GM23338 (cell line): ENCODE measurements around the gene PAX4. TPM values are rescaled to one million over a fixed set of nuclear protein-coding genes. Genes with fewer than 3 reads are reported as not detected.

ENCODE experiments used
- ATAC-seq: fragments of 200-7000 bp; cut with Tn5 transposase; 3 replicates; pipeline ENCODE4 v1.9.1; 2020
- DNase-seq: peaks from one replicate; pipeline ENCODE4 v3.0.0-alpha.2; 2015; ENCODE audit warnings: low spot score
- H2AFZ ChIP-seq: fragments of 200-600 bp; sonication (generic); 2 replicates; pipeline ENCODE4 v1.8.0; 2016; ENCODE audit warnings: antibody characterized with exemption, mild to moderate bottlenecking, moderate library complexity
- H3F3A ChIP-seq: fragments of 200-600 bp; sonication (generic); replicated peaks from 2 replicates; pipeline ENCODE4 v1.8.0; 2017; ENCODE audit warnings: antibody characterized with exemption, mixed run types, low read depth
- H3K27ac ChIP-seq: fragments of 200-600 bp; sonication (generic); 2 replicates; pipeline ENCODE4 v1.6.1; 2016; ENCODE audit warnings: low read depth
- H3K27me3 ChIP-seq: fragments of 200-600 bp; sonication (generic); 2 replicates; pipeline ENCODE4 v1.8.0; 2016; ENCODE audit warnings: mild to moderate bottlenecking, mixed run types, moderate library complexity; ENCODE audit not compliant: insufficient read depth
- H3K36me3 ChIP-seq: fragments of 200-600 bp; sonication (generic); 2 replicates; pipeline ENCODE4 v1.8.0; 2016; ENCODE audit warnings: mild to moderate bottlenecking; ENCODE audit not compliant: insufficient read depth
- H3K4me1 ChIP-seq: fragments of 200-600 bp; sonication (generic); 2 replicates; pipeline ENCODE4 v1.8.0; 2016; ENCODE audit warnings: mild to moderate bottlenecking, moderate library complexity; ENCODE audit not compliant: insufficient read depth
- H3K4me2 ChIP-seq: fragments of 200-600 bp; sonication (generic); 2 replicates; pipeline ENCODE4 v1.7.1; 2017; ENCODE audit warnings: mixed run types
- H3K4me3 ChIP-seq: fragments of 200-600 bp; sonication (generic); 2 replicates; pipeline ENCODE4 v1.6.1; 2016; ENCODE audit warnings: mixed run types
- H3K79me2 ChIP-seq: fragments of 200-600 bp; sonication (generic); replicated peaks from 2 replicates; pipeline ENCODE4 v1.8.0; 2017; ENCODE audit warnings: mild to moderate bottlenecking; ENCODE audit not compliant: insufficient read depth
- H3K9me2 ChIP-seq: fragments of 200-600 bp; sonication (generic); 2 replicates; pipeline ENCODE4 v1.8.0; 2017; ENCODE audit not compliant: insufficient read depth
- H4K20me1 ChIP-seq: fragments of 200-600 bp; sonication (generic); replicated peaks from 2 replicates; pipeline ENCODE4 v1.8.0; 2017; ENCODE audit warnings: mild to moderate bottlenecking; ENCODE audit not compliant: insufficient read depth
- H3K27ac Mint-ChIP-seq: 2 replicates; pipeline ENCODE4 v1.8.0; 2020; ENCODE audit warnings: inconsistent platforms, mild to moderate bottlenecking, moderate library complexity, mixed read lengths
- H3K27me3 Mint-ChIP-seq: 3 replicates; pipeline ENCODE4 v1.8.0; 2022; ENCODE audit warnings: low read depth, mild to moderate bottlenecking, moderate library complexity, mixed read lengths, inconsistent platforms; ENCODE audit not compliant: insufficient read depth, poor library complexity
- H3K36me3 Mint-ChIP-seq: 3 replicates; pipeline ENCODE4 v1.8.0; 2021; ENCODE audit warnings: low read depth, mild to moderate bottlenecking, inconsistent platforms, moderate library complexity, mixed read lengths
- H3K4me1 Mint-ChIP-seq: 3 replicates; pipeline ENCODE4 v1.8.0; 2020; ENCODE audit warnings: mild to moderate bottlenecking, inconsistent platforms, mixed read lengths
- H3K4me3 Mint-ChIP-seq: 3 replicates; pipeline ENCODE4 v1.8.0; 2021; ENCODE audit warnings: moderate library complexity, mild to moderate bottlenecking, inconsistent platforms, mixed read lengths
- H3K9me3 Mint-ChIP-seq: 3 replicates; pipeline ENCODE4 v1.8.0; 2020; ENCODE audit warnings: moderate library complexity, mild to moderate bottlenecking, inconsistent platforms, mixed read lengths
- CREB1 ChIP-seq: fragments of 250-450 bp; sonication (Bioruptor Pico); IDR thresholded peaks from 2 replicates; pipeline ENCODE4 v1.5.0; 2020; ENCODE audit warnings: low read depth, mild to moderate bottlenecking, moderate library complexity
- EZH2phosphoT487 ChIP-seq: fragments of 200-600 bp; sonication (generic); IDR thresholded peaks from one replicate; pipeline ENCODE4 v1.8.1; 2018; ENCODE audit warnings: antibody characterized with exemption; ENCODE audit not compliant: unreplicated experiment
- JUNB ChIP-seq: IDR thresholded peaks from one replicate; pipeline ENCODE4 v1.6.1; 2016; ENCODE audit warnings: antibody characterized with exemption; ENCODE audit not compliant: unreplicated experiment
- POLR2AphosphoS5 ChIP-seq: IDR thresholded peaks from 2 replicates; pipeline ENCODE4 v1.6.1; 2016; ENCODE audit warnings: antibody characterized with exemption, low read depth
- STAT1 ChIP-seq: IDR thresholded peaks from one replicate; pipeline ENCODE4 v1.6.1; 2016; ENCODE audit warnings: antibody characterized with exemption; ENCODE audit not compliant: unreplicated experiment
- polyA plus RNA-seq: library from polyadenylated mRNA; unstranded; fragments of >200 nt; fragmentation: Nextera tagmentation; extraction: Ambion mirVana; gene quantifications from 2 replicates; pipeline ENCODE4 v1.2.1, GENCODE V29; 2016
- total RNA-seq: library from RNA; depleted of rRNA; stranded (reverse); fragments of >200 nt; shearing (Covaris generic); gene quantifications from 2 replicates; pipeline ENCODE4 v1.2.3, GENCODE V29; 2014
- TF ChIP-seq, protein P1 (sequence below): IDR thresholded peaks from 2 replicates; pipeline ENCODE4 v1.6.1; 2016; ENCODE audit warnings: antibody characterized with exemption
- TF ChIP-seq, protein P2 (sequence below): fragments of 250-450 bp; sonication (Bioruptor Pico); IDR thresholded peaks from 2 replicates; pipeline ENCODE4 v1.5.0; 2020; ENCODE audit warnings: mild to moderate bottlenecking, moderate library complexity

The PAX4 gene
- total and polyA plus RNA-seq, 2 experiments from 2014 or later: not detected

DNA sequence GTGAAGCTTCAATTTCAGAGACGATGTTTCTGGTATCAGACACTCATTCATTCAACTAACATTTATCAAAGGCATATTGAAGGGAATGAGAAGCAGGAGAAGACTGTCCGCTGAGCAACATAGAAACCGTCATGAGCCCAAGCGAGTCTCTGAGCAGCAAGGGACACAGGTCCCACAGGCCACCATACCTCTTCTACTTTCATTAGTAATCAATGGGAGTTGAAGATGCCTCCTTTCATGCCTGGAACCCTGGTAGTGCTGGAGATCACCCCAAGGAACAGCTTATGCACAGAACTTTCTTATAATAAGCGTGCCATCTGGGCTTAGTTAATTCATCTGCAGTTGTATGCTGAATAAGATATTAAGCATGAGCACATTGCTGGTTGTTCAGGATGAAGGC is 1.2 kb downstream of the PAX4 start:
- Histone ChIP-seq H3K27ac (no peak overlapping the region), H3K9me2 (peaks cover 6% of the 10 kb centered on the region; the same call in 1 of the 2 replicates), H3K4me3 (no peak overlapping the region), H3K36me3 (no peaks in the 10 kb centered on the region), H3K4me1 (no peaks in the 10 kb centered on the region; the same call in 1 of the 2 replicates), H3K27me3 (peaks cover 59% of the 10 kb centered on the region), H3F3A (no peaks in the 10 kb centered on the region), H3K4me2 (no peak overlapping the region), H4K20me1 (no peaks in the 10 kb centered on the region), H3K79me2 (no peaks in the 10 kb centered on the region), H2AFZ (no peak overlapping the region)
- H3K4me1 Mint-ChIP-seq: peaks cover 17% of the 10 kb centered on the region
- H3K9me3 Mint-ChIP-seq: no peaks in the 10 kb centered on the region
- H3K36me3 Mint-ChIP-seq: no peaks in the 10 kb centered on the region; the same call in 2 of the 3 replicates
- H3K4me3 Mint-ChIP-seq: no peak overlapping the region
- H3K27ac Mint-ChIP-seq: no peak overlapping the region
- peaks cover 47% of the 10 kb centered on the region for H3K27me3 Mint-ChIP-seq
- TF ChIP-seq JUNB (no peak), POLR2AphosphoS5 (no peak), CREB1 (CRISPR knock-in tag) (no peak), EZH2phosphoT487 (no peak), STAT1 (no peak)
- TF ChIP-seq, protein P1, sequence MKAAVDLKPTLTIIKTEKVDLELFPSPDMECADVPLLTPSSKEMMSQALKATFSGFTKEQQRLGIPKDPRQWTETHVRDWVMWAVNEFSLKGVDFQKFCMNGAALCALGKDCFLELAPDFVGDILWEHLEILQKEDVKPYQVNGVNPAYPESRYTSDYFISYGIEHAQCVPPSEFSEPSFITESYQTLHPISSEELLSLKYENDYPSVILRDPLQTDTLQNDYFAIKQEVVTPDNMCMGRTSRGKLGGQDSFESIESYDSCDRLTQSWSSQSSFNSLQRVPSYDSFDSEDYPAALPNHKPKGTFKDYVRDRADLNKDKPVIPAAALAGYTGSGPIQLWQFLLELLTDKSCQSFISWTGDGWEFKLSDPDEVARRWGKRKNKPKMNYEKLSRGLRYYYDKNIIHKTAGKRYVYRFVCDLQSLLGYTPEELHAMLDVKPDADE: no peak
- TF ChIP-seq, protein P2, sequence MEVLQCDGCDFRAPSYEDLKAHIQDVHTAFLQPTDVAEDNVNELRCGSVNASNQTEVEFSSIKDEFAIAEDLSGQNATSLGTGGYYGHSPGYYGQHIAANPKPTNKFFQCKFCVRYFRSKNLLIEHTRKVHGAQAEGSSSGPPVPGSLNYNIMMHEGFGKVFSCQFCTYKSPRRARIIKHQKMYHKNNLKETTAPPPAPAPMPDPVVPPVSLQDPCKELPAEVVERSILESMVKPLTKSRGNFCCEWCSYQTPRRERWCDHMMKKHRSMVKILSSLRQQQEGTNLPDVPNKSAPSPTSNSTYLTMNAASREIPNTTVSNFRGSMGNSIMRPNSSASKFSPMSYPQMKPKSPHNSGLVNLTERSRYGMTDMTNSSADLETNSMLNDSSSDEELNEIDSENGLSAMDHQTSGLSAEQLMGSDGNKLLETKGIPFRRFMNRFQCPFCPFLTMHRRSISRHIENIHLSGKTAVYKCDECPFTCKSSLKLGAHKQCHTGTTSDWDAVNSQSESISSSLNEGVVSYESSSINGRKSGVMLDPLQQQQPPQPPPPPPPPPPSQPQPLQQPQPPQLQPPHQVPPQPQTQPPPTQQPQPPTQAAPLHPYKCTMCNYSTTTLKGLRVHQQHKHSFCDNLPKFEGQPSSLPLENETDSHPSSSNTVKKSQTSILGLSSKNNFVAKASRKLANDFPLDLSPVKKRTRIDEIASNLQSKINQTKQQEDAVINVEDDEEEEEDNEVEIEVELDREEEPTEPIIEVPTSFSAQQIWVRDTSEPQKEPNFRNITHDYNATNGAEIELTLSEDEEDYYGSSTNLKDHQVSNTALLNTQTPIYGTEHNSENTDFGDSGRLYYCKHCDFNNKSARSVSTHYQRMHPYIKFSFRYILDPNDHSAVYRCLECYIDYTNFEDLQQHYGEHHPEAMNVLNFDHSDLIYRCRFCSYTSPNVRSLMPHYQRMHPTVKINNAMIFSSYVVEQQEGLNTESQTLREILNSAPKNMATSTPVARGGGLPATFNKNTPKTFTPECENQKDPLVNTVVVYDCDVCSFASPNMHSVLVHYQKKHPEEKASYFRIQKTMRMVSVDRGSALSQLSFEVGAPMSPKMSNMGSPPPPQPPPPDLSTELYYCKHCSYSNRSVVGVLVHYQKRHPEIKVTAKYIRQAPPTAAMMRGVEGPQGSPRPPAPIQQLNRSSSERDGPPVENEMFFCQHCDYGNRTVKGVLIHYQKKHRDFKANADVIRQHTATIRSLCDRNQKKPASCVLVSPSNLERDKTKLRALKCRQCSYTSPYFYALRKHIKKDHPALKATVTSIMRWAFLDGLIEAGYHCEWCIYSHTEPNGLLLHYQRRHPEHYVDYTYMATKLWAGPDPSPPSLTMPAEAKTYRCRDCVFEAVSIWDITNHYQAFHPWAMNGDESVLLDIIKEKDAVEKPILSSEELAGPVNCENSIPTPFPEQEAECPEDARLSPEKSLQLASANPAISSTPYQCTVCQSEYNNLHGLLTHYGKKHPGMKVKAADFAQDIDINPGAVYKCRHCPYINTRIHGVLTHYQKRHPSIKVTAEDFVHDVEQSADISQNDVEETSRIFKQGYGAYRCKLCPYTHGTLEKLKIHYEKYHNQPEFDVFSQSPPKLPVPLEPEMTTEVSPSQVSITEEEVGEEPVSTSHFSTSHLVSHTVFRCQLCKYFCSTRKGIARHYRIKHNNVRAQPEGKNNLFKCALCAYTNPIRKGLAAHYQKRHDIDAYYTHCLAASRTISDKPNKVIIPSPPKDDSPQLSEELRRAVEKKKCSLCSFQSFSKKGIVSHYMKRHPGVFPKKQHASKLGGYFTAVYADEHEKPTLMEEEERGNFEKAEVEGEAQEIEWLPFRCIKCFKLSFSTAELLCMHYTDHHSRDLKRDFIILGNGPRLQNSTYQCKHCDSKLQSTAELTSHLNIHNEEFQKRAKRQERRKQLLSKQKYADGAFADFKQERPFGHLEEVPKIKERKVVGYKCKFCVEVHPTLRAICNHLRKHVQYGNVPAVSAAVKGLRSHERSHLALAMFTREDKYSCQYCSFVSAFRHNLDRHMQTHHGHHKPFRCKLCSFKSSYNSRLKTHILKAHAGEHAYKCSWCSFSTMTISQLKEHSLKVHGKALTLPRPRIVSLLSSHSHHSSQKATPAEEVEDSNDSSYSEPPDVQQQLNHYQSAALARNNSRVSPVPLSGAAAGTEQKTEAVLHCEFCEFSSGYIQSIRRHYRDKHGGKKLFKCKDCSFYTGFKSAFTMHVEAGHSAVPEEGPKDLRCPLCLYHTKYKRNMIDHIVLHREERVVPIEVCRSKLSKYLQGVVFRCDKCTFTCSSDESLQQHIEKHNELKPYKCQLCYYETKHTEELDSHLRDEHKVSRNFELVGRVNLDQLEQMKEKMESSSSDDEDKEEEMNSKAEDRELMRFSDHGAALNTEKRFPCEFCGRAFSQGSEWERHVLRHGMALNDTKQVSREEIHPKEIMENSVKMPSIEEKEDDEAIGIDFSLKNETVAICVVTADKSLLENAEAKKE (CRISPR knock-in tag): no peak
- ATAC-seq (no peak), DNase-seq (no peak)
